ENCODE data around the gene MACROD2.

DNA sequence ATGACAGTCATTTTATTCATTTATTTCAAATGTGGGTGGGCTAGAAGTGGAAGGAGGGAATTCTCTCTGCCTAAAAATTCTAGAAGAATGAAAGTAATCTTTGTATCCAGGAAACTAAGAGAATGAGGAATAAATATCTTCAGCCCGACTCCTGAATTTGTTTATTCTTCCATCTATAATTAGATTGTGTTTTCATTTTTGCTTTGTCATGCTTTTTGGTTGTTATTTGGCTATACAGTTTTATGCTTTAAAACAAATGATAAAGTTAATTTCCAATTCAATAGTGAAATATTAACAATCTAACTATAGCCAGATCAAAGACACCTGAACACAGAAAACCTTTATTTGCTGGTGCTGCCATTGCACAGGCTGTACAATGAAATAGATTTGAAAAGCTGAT lies 2056.7 kb downstream of the MACROD2 start:
- TF ChIP-seq CTCF (IDR thresholded peaks at IDR 0.05) (no peak), POLR2A (IDR thresholded peaks at IDR 0.05) (no peak)
